GM19351 (cell line): ENCODE results near the gene SMCR8.
"Not testable (repeated sequence)": the region's sequence is repeated elsewhere in the genome, so short reads cannot be mapped to it uniquely, and the experiment has no call there.

Experiments
- ATAC-seq: cut with Tn5 transposase; IDR thresholded peaks from one replicate; pipeline ENCODE4 v1.9.1; 2021; ENCODE audit warnings: mild to moderate bottlenecking, moderate library complexity; ENCODE audit not compliant: unreplicated experiment

The SMCR8 gene, protein sequence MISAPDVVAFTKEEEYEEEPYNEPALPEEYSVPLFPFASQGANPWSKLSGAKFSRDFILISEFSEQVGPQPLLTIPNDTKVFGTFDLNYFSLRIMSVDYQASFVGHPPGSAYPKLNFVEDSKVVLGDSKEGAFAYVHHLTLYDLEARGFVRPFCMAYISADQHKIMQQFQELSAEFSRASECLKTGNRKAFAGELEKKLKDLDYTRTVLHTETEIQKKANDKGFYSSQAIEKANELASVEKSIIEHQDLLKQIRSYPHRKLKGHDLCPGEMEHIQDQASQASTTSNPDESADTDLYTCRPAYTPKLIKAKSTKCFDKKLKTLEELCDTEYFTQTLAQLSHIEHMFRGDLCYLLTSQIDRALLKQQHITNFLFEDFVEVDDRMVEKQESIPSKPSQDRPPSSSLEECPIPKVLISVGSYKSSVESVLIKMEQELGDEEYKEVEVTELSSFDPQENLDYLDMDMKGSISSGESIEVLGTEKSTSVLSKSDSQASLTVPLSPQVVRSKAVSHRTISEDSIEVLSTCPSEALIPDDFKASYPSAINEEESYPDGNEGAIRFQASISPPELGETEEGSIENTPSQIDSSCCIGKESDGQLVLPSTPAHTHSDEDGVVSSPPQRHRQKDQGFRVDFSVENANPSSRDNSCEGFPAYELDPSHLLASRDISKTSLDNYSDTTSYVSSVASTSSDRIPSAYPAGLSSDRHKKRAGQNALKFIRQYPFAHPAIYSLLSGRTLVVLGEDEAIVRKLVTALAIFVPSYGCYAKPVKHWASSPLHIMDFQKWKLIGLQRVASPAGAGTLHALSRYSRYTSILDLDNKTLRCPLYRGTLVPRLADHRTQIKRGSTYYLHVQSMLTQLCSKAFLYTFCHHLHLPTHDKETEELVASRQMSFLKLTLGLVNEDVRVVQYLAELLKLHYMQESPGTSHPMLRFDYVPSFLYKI

DNA sequence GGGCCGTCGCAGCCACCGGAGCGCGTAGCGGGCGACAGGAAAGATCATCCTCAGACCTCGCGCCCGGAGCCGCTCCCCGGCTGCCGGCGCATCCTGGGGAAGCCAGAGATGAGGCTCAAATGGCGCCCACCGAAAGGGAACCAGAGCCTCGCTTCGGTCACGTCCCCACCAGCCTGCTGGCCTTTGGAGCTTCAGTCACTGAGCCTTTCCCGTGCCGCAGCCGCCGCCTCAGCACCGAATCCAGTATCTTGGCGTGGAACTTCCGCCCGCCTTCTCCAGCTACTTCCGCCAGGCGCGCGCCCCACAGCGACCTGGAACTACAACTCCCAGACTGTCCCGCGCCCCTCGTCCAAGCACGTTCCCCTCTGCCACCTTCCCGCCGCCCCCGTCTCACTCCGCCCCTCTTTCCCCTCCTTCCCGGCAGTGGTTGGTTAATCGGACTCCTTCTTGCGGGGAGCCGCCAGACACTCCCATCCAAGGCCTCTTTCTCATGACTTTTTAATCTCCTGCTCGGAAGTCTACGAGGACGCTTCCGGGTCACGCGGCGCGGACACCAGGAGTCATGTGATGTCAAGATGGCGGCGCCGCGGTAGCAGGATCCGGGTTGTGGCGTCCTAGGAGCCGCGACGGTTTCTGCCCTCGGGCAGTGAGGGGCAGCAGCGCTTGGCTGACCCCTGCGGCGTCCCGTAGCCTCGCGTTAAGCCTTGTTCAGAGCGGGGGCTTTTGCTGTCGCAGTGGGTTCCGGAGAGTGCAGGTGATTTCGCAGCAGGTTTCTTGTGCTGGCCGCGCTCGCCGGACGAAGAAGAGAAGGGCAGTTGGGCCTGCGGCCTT lies at the start of gene SMCR8, which contains the start of gene TOP3A:
TSS of gene SMCR8 (plus strand) at position 563 of the 831 bp plus-strand sequence. CDS start 497 bp downstream, outside the sequence.
TSS of gene TOP3A (minus strand) at position 264 of the 831 bp plus-strand sequence. CDS start at position 48, 216 bp downstream.
- peak; percentile 85 for ATAC-seq

DNA sequence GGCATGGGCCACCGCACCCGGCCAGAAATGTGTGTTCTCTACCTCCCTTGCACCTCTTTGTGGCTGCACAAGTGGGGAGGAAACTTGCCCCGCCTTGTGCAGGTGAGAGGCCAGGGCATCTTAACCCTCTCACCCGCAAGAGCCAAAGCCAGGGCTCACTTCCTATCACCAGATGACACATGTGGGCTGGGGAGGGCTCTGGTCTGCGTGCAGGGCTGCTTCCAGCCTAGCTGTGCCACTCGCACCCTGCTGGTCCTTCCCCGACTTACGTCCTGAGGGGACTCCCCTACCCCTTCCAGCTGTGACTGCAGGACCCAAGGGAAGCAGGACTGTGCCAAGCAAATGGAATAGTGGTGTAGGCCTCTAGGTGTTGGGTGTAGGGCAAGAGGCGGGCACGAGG lies 47.7 kb upstream of the SMCR8 start:
- ATAC-seq = no peak

DNA sequence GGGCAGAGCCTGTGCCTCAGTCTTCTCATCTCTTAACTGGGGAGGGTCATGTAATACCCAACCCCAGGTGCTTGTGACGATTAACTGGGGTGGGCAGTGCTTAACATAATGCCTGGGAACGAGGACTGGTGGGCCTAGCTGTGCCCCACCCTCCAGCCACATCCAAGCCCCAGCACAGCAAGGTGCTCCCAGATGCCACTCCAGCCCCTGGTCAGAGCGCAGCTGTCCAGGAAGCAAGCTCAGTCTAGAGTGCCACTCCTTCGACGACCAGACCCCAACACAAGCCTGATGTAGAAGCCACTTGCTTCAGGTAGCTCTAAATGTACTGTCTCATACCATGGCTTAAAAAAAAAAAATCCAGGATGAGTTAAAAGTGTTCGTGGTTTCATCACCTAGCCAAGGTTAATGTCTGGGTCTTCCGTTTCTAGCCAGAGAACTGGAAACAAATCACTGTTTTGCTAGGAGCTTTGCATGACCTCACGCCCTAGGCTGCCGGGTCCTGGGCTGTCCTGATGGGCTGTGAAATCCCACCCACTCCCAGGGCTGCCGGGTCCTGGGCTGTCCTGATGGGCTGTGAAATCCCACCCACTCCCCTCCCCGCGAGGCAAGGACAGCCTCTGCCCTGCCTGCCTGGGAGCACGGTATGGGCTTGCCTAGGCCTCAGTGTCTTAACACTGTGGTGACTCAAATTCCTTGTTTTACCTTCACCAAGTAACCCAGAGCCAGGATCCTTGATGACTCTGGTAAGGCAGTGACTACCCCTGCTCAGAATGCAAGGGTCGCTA lies 47.0 kb upstream of the SMCR8 start:
- no peak for ATAC-seq

DNA sequence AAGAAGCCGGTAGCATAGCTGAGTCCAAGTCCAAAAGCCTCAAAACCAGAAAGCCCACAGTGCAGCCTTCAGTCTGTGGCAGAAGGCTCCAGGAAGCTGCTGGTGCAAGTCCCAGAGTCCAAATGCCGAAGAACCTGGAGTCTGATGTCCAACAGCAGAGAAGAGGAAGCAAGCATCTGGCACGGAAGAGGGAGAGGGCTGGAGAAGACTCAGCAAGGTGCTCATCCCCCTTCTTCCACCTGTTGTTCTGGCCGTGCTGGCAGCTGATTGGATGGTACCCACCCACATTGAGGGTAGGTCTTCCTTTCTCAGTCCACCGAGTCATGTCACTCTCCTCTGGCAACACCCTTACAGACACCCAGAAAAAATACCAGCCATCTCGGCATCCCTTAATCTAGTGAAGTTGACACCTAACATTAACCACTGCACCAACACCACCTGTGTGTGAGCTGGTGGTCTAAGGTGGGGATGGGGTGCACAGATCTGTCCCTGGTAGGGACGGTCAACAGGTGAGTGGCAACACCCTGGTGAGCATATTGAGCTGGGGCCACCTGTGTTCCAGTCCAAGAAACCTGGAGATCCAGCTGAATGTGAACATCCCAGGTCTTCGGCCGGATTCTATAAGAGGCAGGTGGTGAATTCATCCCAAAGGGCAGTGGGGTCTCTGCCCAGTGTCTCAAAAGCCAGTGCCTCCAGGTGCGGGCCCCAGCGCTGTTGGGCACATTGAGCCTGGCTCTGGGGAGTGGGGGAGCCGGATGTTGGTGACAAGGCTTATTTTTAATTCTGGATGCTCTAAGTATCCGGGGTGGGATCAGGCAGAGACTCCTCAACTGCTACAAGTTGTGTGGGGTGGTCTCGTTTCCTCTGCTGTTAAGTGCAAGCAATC lies 44.8 kb upstream of the SMCR8 start:
- ATAC-seq = no peak

DNA sequence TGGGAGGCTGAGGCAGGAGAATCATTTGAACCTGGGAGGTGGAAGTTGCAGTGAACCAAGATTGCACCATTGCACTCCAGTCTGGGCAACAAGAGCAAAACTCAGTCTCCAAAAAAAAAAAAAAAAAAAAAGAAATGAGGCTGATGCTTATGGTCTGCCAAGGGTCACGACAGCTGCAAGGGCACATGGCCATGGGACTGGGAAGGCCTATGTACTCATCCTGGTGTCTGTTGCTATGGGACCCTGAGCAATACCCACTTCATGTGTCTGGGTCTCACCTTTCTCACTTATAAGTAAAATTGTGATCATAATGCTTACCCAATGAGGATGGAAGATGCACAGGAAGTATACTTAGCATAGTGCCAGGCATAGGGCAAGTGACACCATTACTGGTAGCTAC lies 38.0 kb upstream of the SMCR8 start:
- ATAC-seq = no peak

DNA sequence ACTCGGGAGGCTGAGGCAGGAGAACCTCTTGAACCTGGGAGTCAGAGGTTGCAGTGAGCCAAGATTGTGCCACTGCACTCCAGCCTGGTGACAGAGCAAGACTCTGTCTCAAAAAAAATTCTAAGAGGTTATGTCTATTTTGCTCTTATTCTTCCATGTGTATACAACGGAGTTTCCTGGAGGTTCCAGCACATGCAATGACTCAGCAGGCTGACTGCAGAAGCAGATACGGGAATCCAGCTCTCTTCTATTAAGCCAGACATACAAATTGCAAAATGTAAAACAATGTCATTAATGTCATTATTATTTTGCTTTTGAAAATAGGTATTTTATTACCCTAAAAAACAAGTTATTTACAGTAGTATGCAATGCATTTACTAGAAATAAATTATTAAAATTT lies 36.2 kb upstream of the SMCR8 start:
- ATAC-seq = no peak

DNA sequence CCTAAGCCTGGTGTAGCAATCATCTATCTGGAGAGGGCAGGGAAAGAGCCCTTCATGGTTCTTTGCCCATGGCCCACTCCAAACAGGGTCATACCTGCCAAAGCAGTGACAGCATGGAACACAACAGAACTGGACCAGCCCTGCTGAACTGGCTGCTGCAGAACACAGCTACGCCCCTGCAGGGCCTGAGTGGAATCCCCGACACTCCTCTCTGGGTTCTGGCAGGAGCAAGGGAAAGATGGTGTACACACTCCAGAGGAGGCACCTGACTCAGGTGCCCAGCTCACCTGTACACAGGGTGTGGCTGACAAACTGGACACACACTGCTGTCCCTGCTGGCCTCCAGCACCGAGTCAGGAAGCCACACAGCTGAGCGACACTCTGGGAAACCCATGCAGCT lies 34.8 kb upstream of the SMCR8 start:
- ATAC-seq = no peak

DNA sequence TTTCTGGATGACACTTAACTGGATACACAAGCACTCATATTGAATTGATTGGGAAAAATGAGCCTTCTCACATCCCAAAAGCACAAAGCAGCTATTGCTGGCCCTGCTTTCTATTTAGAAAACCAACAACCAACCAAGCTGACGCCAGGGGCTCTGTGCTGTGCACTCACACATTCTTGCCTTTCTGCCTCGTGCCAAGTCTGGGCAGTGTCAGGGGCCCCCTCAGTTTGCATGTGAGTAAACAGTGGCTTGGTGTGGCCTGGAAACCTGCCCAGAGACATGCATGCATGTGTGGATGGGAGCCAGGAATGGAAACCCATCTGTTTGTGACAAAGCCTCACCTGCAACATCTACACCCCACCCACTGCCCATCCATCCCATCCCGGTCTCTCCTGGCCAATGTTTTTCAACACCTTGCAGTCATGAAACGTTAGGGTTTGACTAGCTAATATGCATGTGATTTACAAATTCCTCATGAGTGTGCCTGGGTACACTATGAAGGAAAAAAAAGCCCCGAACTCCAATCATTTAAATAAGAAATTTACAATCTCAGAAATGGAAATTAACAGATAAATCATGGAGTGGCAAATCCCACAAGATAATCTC lies 34.2 kb upstream of the SMCR8 start:
- no peak for ATAC-seq

DNA sequence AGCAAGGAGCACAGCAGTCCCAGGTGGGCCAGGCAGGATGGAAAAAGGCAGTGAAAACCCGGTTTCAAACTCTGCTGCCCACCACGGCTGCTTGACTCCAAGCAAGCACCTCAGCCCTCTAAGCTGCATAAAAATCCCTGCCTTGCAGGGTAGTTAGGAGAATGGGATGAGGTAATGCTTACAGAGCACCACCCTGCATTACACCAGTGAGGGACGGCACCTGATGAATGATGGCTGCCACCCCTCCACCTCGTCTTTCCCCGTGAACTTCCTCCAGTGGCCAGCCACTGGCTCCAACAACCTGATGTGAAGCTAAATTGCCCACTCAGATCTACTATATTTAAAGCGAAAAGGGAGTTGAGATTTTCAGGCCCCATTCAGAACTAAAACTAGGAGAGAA lies 33.3 kb upstream of the SMCR8 start:
- no peak for ATAC-seq

DNA sequence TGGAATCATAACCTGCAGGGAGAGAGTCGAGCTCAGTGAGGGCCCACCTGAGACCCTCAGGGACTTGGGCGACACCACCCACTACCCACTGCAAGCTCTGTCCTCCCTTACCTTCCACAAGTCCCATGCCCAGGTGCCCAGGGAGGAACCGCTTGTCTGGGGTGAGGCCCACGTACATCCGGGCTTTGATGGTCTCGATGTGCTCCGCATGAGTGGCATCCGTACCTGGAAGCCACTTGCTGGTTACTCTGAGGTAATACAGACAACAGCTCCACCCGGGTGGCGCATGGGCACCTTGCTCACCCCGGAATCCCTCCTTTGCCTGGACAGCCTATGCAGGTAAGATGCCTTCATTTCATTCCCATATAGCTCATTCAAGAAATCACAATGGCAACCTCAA lies 29.8 kb upstream of the SMCR8 start:
- ATAC-seq = no peak

DNA sequence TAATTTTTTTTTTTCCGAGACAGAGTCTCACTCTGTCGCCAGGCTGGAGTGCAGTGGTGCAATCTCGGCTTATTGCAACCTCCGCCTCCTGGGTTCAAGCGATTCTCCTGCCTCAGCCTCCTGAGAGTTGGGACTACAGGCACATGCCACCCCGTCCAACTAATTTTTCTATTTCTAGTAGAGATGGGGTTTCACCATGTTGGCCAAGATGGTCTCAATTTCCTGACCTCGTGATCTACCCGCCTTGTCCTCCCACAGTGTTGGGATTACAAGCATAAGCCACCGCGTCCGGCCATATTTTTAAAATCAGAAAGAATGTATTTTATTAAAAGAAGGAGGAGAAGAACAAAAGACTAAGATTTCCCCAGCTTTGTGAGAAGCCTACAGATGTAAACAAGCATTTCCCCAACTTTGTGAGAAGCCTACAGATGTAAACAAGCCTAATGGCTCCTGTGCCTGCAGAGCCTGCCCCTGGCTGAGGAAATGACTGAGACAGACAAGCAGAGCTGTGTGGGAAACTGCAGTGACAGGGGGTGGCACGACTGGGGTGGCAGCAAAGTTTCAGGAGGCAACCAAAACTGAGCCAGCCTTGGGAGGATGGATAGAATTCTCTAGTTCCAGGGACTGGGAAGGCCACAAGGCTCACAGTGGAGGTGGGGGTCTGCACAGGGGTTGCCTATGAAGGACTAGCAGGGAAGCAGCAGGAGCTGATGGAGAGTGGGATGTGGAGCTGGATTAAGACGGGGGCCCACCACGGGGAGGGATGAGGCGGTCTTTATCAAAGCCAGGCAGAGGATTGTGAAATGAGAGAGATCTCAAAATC lies 23.2 kb upstream of the SMCR8 start:
- ATAC-seq = no peak

DNA sequence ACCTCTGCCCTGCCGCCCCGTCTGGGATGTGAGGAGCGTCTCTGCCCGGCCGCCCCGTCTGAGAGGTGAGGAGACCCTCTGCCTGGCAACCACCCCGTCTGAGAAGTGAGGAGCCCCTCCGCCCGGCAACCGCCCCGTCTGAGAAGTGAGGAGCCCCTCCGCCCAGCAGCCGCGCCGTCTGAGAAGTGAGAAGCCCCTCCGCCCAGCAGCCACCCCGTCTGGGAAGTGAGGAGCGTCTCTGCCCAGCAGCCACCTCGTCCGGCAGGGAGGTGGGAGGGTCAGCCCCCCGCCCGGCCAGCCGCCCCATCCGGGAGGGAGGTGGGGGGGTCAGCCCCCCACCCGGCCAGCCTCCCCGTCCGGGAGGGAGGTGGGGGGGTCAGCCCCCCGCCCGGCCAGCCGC lies 17.0 kb upstream of the SMCR8 start:
- ATAC-seq = not testable (repeated sequence)

DNA sequence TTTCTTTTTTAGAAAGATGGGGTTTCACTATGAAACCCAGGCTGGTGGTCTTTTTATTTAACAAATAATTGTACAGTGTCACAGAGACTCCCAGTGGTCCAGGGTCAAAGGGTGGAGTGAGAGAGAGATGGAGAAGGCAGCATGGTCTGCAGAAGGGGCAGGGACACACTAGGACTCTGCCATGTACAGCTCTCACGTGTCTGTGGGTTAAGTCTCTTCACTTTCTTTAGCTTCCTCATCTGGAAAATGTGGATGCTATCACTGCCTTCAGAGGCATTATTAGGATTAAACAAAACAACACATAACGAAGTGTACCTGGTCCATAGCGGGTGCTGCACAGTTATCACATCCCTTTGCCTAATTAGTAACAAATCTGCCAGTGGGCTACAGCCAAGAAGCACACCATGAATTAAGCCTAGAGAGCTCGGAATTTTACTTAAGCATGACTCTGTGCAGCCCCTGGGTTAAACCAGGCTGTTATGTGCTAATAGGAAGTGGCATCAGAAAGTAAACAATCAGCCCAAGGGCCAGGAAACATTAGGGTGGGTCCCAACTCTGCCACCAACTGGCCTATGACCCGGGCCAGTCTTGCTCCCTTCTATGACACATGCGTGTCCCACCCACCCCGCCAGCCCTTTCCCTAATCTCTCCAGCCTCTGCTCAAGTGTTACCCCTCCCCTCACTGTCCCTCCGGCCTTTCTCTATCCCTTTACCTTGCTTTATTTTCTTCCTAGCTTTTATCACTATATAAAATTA lies 14.2 kb upstream of the SMCR8 start:
- no peak for ATAC-seq

DNA sequence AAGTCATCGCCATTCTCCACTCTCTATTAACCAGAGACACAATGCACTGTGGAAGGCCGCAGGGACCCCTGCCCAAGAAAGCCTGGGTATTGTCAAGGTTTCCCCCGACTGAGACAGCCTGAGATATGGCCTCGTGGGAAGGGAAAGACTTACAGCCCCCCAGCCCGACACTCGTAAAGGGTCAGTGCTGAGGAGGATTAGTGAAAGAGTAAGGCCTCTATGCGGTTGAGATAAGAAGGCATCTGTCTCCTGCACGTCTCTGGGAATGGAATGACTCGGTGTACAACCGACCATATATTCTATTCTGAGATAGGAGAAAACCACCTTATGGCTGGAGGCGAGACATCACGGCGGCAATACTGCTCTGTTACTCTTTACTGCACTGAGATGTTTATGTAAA lies 11.9 kb upstream of the SMCR8 start:
- not testable (repeated sequence) for ATAC-seq

DNA sequence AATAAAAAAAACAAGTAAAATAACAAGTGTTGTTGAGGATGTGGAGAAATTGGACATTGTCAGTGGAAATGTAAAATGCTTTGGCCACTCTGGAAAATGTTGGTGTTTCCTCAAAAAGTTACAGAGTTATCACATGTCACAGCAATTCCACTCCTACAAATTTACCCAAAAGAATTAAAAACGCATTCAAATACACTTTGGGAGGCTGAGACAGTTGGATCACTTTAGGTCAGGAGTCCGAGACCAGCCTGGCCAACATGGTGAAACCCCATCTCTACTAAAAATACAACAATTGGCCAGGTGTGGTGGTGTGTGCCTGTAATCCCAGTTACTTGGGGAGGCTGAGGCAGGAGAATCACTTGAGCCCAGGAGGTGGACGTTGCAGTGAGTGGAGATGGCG lies 5.9 kb upstream of the SMCR8 start:
- ATAC-seq = no peak

DNA sequence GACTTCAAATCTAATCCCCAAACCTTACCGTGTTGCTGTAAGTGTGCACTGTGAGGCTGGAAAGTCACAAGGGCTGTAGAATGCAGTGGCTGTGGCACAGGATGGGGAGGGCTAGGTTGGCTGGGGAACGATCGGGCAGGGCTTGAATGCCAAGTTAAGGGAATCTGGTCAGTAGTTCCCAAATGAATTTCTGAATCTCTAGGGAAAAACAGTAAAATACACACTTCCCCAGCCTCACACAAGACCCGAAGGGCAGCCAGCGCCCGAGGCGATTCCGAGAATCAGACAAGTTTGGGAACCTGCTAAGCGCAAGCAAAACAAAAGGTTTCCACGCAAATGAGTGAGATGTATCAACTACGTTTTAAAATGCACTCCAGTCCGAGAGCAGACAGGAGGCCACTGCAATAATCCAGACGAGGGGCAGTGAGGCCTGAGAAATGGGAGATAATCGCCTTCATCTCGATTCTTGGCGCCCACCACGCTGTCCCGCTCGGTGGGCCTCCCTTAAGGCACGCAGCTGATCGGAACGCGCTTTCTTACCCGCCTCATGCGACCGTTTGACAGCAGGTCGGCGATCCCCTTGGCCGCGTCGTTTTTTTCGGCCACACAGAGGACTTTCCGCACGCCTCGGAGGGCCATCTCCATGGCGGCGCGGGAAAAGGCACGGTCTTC lies 898 bp upstream of the SMCR8 start:
- ATAC-seq = no peak

DNA sequence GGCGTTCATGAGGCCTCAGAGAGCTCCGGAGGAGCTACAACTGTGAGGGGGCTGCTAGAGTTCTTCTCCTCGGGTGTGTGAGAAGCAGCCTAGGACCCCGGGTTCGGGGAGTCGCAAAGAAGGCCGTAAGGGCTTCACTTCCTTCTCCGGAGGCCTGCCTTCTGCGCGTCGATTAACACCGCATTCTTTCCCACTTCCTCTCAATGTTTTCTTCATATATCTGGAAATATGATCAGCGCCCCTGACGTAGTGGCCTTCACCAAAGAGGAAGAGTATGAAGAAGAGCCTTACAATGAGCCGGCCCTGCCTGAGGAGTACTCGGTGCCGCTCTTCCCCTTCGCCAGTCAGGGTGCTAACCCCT lies 449 bp downstream of the SMCR8 start:
- ATAC-seq = no peak
